ENCODE results near the gene CTF1.

The CTF1 gene

GRCh38 chr16:30950516-30951065 is 54.2 kb downstream of the CTF1 start:
- WGBS = 91% methylated on average over 8 of the region's 8 CpGs
- Histone ChIP-seq H3K36me3 (ENCODE audit: insufficient read depth, low read length) (peaks cover 6% of the 10 kb centered on the region), H3K27me3 (ENCODE audit: insufficient read depth, low read length) (no peaks in the 10 kb centered on the region), H3K4me3 (ENCODE audit: low read length) (peak overlapping the region; percentile 80), H3K4me1 (ENCODE audit: insufficient read depth, low read length) (peaks cover 20% of the 10 kb centered on the region), H3K9me3 (ENCODE audit: insufficient read depth, low read depth, low read length) (no peaks in the 10 kb centered on the region), H3K9ac (ENCODE audit: low read depth, low read length) (no peak overlapping the region), H3K27ac (ENCODE audit: low read depth, low read length) (no peak overlapping the region)

GRCh38 chr16:30951193-30951592 is 54.8 kb downstream of the CTF1 start:
- Histone ChIP-seq H3K9me3 (ENCODE audit: insufficient read depth, low read depth, low read length) (no peaks in the 10 kb centered on the region), H3K27ac (ENCODE audit: low read depth, low read length) (no peak overlapping the region), H3K9ac (ENCODE audit: low read depth, low read length) (no peak overlapping the region), H3K27me3 (ENCODE audit: insufficient read depth, low read length) (no peaks in the 10 kb centered on the region), H3K36me3 (ENCODE audit: insufficient read depth, low read length) (peaks cover 3% of the 10 kb centered on the region; the same call in 1 of the 2 replicates), H3K4me1 (ENCODE audit: insufficient read depth, low read length) (peaks cover 20% of the 10 kb centered on the region), H3K4me3 (ENCODE audit: low read length) (no peak overlapping the region)
- WGBS = 100% methylated on average over 1 of the region's 1 CpG

- H3K27me3 ChIP-seq (ENCODE audit: insufficient read depth, low read length) = no peaks in the 10 kb centered on the region
- H3K4me3 ChIP-seq (ENCODE audit: low read length) = no peak overlapping the region
Measured at GRCh38 chr16:30951750-30952149, 55.3 kb downstream of the CTF1 start.

GRCh38 chr16:30953111-30953510 is 56.7 kb downstream of the CTF1 start:
- Histone ChIP-seq H3K36me3 (ENCODE audit: insufficient read depth, low read length) (no peaks in the 10 kb centered on the region), H3K4me1 (ENCODE audit: insufficient read depth, low read length) (peaks cover 13% of the 10 kb centered on the region), H3K27me3 (ENCODE audit: insufficient read depth, low read length) (no peaks in the 10 kb centered on the region), H3K9me3 (ENCODE audit: insufficient read depth, low read depth, low read length) (no peaks in the 10 kb centered on the region), H3K27ac (ENCODE audit: low read depth, low read length) (no peak overlapping the region), H3K4me3 (ENCODE audit: low read length) (no peak overlapping the region), H3K9ac (ENCODE audit: low read depth, low read length) (no peak overlapping the region)
- 76% methylated on average over 9 of the region's 9 CpGs for WGBS

More at GRCh38 chr16:30951750-30952149, 55.3 kb downstream of the CTF1 start:
- 90% methylated on average over 3 of the region's 3 CpGs for WGBS
- Histone ChIP-seq H3K4me1 (ENCODE audit: insufficient read depth, low read length) (peaks cover 19% of the 10 kb centered on the region), H3K36me3 (ENCODE audit: insufficient read depth, low read length) (peaks cover 3% of the 10 kb centered on the region; the same call in 1 of the 2 replicates), H3K9me3 (ENCODE audit: insufficient read depth, low read depth, low read length) (no peaks in the 10 kb centered on the region), H3K9ac (ENCODE audit: low read depth, low read length) (no peak overlapping the region), H3K27ac (ENCODE audit: low read depth, low read length) (no peak overlapping the region)

Measured in HUES64 (cell line).